Measurements from ENCODE around the gene HYAL3.
A peak's percentile ranks its signal among the peaks of the same experiment; 100 is the strongest.
"Not testable (repeated sequence)": the region's sequence is repeated elsewhere in the genome, so short reads cannot be mapped to it uniquely, and the experiment has no call there.

HYAL3 gene

DNA sequence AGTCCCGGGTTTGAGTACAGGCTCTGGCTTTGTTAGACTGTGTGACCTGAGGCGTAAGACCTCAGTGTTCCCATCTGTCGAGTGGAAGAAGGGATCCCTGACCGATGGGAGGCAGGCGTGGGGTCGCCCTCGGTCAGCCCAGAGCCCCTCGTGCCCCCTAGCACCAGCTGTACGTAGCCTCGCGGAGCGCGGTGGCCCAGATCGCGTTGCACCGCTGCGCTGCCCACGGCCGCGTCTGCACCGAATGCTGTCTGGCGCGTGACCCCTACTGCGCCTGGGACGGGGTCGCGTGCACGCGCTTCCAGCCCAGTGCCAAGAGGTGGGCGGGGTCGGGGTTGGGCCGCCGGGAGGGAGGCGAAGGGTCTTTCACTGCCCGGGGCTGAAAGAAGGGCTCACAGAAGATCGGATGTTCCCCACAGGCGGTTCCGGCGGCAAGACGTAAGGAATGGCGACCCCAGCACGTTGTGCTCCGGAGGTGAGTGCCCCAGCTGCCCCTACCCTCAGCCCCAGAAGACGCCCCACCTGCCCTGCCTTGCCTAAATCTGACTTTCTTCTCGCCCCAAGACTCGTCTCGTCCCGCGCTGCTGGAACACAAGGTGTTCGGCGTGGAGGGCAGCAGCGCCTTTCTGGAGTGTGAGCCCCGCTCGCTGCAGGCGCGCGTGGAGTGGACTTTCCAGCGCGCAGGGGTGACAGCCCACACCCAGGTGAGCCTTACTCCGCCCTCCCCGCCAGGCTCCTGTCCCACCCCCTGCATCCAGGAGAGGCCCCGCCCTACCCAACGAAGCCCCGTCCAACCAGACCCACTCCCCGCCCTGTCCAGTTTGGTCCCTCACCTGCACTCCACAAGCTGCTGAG lies 23.8 kb downstream of the HYAL3 start:
- in situ Hi-C loops (cut with MboI; ENCODE audit: low pct_unique_long_range_greater_than_20kb, low sequenced_read_pairs, unreplicated experiment) = loop anchor here (10.0 kb wide), 1 partner anchor 51 kb away; no protein-coding TSS in a partner anchor
- DNase-seq (ENCODE audit: low spot score) = peak; percentile 47
- TF ChIP-seq, protein P1, sequence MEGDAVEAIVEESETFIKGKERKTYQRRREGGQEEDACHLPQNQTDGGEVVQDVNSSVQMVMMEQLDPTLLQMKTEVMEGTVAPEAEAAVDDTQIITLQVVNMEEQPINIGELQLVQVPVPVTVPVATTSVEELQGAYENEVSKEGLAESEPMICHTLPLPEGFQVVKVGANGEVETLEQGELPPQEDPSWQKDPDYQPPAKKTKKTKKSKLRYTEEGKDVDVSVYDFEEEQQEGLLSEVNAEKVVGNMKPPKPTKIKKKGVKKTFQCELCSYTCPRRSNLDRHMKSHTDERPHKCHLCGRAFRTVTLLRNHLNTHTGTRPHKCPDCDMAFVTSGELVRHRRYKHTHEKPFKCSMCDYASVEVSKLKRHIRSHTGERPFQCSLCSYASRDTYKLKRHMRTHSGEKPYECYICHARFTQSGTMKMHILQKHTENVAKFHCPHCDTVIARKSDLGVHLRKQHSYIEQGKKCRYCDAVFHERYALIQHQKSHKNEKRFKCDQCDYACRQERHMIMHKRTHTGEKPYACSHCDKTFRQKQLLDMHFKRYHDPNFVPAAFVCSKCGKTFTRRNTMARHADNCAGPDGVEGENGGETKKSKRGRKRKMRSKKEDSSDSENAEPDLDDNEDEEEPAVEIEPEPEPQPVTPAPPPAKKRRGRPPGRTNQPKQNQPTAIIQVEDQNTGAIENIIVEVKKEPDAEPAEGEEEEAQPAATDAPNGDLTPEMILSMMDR (IDR thresholded peaks at IDR 0.05; ENCODE audit: extremely low read depth, insufficient read depth, missing control alignments) = no peak

DNA sequence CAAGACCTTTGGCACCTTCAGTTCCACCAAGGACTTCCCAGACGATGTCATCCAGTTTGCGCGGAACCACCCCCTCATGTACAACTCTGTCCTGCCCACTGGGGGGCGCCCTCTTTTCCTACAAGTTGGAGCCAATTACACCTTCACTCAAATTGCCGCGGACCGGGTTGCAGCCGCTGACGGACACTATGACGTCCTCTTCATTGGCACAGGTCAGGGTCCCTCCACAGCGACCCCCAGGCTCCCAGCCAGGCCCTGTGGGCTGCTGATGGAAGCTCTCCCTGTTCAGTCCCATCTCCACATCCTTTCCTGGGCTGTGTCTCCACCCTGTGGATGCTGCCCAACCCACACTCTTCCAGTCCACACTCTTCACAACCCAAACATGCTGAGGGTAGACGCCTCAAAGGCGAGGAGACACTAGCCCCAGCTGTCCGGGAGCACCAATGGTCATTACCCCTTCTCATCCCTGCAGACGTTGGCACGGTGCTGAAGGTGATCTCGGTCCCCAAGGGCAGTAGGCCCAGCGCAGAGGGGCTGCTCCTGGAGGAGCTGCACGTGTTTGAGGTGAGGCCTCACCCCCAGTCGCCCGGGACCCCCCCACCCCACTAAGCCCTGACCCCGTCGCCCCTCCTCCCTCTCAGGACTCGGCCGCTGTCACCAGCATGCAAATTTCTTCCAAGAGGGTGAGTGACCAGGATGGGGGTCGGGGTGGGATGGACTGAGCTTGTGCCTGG lies 24.7 kb downstream of the HYAL3 start:
- in situ Hi-C loops (cut with MboI; ENCODE audit: low pct_unique_long_range_greater_than_20kb, low sequenced_read_pairs, unreplicated experiment) = loop anchor here (10.0 kb wide), 1 partner anchor 50 kb away; no protein-coding TSS in a partner anchor
- peak; percentile 81 for DNase-seq (ENCODE audit: low spot score)
- TF ChIP-seq, protein P1 (IDR thresholded peaks at IDR 0.05; ENCODE audit: extremely low read depth, insufficient read depth, missing control alignments) = peak; percentile 56

GRCh38 chr3:50273689-50274065 lies 25.5 kb downstream of the HYAL3 start:
- TF ChIP-seq, protein P1 (IDR thresholded peaks at IDR 0.05; ENCODE audit: extremely low read depth, insufficient read depth, missing control alignments) = no peak
- peak; percentile 36 for DNase-seq (ENCODE audit: low spot score)
- in situ Hi-C loops (cut with MboI; ENCODE audit: low pct_unique_long_range_greater_than_20kb, low sequenced_read_pairs, unreplicated experiment) = loop anchor here (10.0 kb wide), 1 partner anchor 49 kb away; no protein-coding TSS in a partner anchor

DNA sequence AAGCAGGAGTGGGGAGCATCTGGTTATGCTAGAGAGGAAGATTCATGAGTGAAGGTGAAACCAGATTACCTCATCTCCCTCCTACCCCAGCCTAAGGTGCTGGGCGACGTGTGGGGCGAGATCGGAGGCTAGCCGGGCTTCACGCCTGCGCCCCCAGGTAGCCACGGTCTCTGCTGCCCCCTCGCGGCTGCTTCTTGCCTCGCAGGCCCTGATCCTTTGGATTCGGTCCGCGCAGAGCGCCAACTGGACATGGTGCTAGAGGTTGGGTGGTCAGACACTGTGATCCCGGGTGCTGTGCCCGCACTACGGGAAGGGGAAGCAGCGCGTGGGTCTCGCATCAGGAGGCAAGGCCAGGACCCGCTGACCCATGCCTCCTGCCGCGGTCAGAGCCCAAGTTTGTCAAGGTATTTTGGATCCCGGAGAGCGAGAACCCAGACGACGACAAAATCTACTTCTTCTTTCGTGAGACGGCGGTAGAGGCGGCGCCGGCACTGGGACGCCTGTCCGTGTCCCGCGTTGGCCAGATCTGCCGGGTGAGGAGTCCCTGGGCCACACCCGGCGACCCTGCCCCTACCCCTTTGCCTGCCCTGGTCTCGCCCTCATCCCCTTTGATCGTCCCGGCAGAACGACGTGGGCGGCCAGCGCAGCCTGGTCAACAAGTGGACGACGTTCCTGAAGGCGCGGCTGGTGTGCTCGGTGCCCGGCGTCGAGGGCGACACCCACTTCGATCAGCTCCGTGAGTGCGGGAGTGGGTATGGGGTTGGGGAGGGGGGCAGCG lies 26.1 kb downstream of the HYAL3 start:
- TF ChIP-seq, protein P1 (IDR thresholded peaks at IDR 0.05; ENCODE audit: extremely low read depth, insufficient read depth, missing control alignments) = peak; percentile 98
- peak; percentile 99 for DNase-seq (ENCODE audit: low spot score)
- in situ Hi-C loops (cut with MboI; ENCODE audit: low pct_unique_long_range_greater_than_20kb, low sequenced_read_pairs, unreplicated experiment) = loop anchor here (10.0 kb wide), 1 partner anchor 48 kb away; no protein-coding TSS in a partner anchor

GRCh38 chr3:50272538-50272910 lies 26.7 kb downstream of the HYAL3 start:
- in situ Hi-C loops (cut with MboI; ENCODE audit: low pct_unique_long_range_greater_than_20kb, low sequenced_read_pairs, unreplicated experiment) = loop anchor here (10.0 kb wide), 1 partner anchor 48 kb away; no protein-coding TSS in a partner anchor
- not testable (repeated sequence) for DNase-seq (ENCODE audit: low spot score)

GRCh38 chr3:50271314-50271936 lies 27.8 kb downstream of the HYAL3 start:
- in situ Hi-C loops (cut with MboI; ENCODE audit: low pct_unique_long_range_greater_than_20kb, low sequenced_read_pairs, unreplicated experiment) = loop anchor here (10.0 kb wide), 1 partner anchor 47 kb away; no protein-coding TSS in a partner anchor
- TF ChIP-seq, protein P1 (IDR thresholded peaks at IDR 0.05; ENCODE audit: extremely low read depth, insufficient read depth, missing control alignments) = no peak
- no peak for DNase-seq (ENCODE audit: low spot score)

Measured in GM13977 (cell line).